HG02642 (cell line): Measurements from ENCODE around the gene SGF29.
A peak's percentile ranks its signal among the peaks of the same experiment; 100 is the strongest.
"Not testable (repeated sequence)": the region's sequence is repeated elsewhere in the genome, so short reads cannot be mapped to it uniquely, and the experiment has no call there.

Experiments used
- ATAC-seq: cut with Tn5 transposase; IDR thresholded peaks from one replicate; pipeline ENCODE4 v1.9.1; 2021; ENCODE audit warnings: mild to moderate bottlenecking; ENCODE audit not compliant: unreplicated experiment, poor library complexity

Gene SGF29

GRCh38 chr16:28553776-28554633 is at the start of gene SGF29:
Gene SGF29 (plus strand): TSS chr16:28553920. CDS start chr16:28581070, 27,150 bp downstream.
- ATAC-seq: peak; percentile 91

GRCh38 chr16:28504707-28505404 is 48.9 kb upstream of the SGF29 start:
- ATAC-seq: no peak

DNA sequence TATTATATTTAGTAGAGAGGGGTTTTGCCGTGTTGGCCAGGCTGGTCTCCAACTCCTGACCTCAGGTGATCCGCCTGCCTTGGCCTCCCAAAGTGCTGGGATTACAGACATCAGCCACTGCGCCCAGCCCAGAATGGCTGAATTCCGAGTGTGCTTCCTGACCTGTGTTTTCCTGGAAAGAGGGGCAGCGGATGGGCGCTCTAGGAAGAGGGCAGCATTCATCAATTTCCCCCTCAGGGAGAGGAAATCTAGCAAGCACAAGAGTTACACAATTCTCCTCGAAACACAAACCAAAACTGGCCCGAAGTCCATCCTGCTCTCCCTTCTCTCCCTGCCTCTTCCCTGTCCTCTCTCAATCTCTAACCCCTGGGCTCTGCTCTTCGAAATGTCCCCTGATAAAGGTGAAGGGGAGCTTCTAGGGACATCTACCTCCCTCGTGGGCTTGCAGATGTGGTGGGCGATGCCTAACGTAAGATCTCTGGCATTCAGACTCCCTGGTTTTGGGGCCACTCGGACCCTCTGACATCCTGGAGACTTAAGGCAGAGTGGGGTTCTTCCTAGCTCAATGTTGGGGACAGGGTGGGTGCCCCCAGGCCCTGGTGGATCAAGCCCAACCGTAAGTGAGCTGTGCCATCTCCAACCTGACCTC is 48.1 kb upstream of the SGF29 start:
- no peak for ATAC-seq

DNA sequence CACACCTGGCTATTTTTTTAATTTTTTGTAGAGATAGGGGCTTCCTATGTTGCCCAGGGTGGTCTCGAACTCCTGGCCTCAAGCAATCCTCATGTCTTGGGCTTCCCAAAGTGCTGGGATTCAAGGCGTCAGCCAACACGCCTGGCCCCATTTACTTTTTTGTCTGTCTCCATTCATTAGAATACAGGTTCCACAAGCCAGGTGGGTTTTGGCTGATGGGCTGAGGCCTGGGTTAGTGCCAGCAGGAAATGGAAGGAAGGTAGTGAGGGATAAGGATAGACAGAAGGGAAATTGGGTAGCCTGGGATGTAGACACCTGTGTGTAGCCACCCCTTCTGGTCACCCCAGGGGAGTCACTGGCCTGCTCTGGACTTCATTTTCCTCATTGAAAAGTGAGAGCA is 42.7 kb upstream of the SGF29 start:
- no peak for ATAC-seq

DNA sequence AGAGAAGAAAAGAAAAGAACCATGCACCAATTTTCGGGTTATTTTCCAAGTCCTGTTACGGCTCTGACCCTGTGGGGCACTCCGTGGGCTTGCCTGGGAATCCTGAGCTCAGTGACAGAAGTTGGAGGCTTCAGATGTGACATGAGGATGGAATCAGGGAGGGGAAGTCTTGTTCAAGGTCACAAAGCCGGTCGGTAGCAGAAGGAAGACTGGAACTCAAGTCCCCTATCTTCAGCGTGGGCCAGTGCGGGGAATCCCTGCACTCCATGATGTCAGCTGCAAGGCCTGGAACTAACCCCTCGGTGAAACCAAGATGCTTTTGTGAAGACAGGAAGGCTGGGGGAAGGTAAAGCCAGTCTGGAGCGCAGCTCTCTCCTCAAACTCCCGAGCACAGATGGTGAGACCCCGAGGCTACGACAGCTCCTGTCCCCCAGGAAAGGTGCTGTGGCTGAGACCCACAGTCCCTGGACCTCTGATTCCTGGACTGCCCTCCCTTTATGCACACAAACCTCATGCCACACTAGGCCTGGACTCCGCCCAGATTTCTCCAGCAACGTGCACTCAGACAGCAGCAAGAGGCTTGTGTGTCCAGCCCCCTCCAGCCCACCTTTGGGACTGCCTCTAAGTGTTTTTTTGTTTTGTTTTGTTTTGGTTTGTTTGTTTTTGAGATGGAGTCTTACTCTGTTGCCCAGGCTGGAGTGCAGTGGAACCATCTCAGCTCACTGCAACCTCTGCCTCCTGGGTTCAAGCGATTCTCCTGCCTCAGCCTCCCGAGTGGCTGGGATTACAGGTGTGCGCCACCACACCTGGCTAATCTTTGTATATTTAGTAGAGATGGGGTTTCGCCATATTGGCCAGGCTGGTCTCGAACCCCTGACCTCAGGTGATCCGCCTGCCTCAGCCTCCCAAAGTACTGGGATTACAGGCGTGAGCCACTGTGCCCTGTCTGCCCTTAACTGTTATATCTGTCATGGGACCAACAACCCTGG is 41.6 kb upstream of the SGF29 start:
- no peak for ATAC-seq

DNA sequence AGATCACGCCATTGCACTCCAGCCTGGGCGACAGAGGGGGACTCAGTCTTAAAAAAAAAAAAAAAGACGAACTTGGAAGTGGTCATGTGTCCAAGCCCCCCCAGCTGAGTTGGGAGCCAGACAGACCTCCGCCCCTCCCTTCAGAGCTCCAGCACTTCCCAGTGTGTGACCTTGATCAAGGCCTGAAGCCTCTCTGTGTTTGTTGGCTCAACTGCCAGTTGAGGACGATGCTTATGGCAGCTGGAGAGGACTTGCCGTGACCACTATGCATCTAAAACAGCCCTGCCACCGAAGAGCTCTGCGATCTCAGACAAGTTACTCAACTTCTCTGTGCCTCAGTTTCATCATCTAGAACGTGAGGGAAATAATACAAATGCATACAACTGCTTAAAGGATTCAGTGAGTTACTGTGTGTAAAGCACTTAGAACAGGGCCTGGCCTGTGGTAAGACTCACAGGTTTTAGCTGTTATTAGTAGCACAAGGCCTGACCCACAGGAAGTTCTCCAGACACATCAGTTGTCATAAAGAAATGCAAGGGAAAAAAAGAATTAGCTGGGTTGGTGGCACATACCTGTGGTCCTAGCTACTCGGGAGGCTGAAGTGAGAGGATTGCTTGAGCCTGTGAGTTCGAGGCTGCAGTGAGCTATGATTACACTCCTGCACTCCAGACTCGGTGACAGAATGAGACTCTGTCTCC is 40.1 kb upstream of the SGF29 start:
- ATAC-seq: no peak

DNA sequence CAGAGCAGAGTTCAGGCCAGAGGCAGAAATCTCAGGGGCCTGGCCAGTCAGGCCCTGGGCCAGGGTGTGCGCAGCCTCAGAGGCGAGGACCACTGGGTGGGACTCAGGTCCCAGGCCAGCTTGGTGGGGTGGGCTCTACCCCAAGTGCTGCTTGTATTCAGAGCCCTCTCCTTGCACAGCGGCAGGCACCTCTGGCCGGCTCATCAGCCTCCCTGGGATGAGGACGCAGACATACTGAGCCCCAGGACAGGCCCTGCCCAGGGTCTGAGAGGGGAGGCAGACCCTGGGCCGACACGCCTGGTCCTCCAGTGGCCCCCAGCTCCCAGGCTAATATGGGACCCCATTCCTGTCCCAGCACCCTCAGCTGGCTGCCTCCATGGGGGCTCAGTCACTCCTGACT is 39.5 kb upstream of the SGF29 start:
- no peak for ATAC-seq

GRCh38 chr16:28520672-28521071 is 33.0 kb upstream of the SGF29 start:
- no peak for ATAC-seq

DNA sequence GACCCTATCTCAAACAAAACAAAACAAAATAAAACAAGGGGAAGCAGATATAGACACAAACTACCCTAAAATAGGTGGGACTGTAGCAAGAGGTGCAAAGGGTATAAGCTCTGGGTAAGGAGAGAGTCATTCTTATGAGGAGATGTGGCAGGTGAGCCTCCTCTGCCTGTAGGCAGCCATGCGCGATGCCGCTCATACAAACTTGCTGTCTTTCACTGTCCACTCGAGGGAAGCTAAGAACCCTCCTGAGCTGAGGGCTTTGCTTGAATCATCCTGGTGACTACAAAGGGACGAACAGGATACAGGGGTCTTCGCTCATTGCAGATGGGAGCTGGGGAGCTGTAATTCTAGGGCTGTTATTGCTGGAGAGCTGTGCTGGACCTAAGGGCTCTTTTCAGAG is 32.3 kb upstream of the SGF29 start:
- ATAC-seq: no peak

DNA sequence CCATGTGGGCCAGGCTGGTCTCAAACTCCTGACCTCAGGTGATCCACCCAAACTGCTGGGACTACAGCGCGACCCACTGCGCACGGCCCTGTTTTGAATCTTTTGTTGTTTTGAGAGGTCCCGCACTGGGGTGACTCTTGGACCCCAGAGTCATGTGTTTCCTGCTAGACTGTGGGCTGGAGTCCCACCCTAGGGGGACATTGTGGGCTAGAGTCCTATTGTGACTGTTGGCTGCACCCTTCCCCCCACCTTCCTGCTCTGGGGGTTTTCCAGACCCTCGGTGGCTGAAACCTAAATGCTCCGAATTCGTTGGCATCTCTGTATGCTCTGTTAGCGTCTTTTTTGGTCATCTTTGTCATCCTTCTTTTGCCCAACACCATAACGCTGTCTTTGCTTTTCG is 30.9 kb upstream of the SGF29 start:
- ATAC-seq: no peak

GRCh38 chr16:28524681-28525171 is 29.0 kb upstream of the SGF29 start:
- no peak for ATAC-seq

GRCh38 chr16:28526201-28527099 is 27.3 kb upstream of the SGF29 start:
- no peak for ATAC-seq

DNA sequence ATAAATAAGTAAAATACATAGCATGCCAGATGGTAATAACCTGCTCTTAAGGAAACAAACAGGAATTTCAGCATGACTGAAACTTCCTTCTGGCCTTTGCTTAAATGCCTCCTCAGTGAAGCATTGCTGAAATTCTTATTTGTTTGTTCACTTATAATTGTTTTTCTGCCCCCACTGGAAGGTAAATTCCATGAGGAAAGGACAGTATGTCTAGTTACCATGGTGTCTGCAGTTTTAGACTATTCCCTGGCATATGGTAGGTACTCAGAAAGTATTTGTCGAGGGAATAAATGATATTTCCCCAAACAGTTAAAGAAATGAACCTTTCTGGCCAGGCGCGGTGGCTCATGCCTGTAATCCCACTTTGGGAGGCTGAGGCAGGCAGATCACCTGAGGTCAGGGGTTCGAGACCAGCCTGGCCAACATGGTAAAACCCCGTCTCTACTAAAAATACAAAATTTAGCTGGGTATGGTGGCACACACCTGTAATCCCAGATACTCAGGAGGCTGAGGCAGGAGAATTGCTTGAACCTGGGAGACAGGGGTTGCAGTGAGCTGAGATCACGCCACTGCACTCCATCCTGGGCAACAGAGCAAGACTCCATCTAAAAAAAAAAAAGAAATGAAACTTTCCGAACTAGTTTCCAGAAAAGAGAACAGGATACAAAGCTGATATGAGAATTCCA is 26.5 kb upstream of the SGF29 start:
- ATAC-seq: not testable (repeated sequence)

DNA sequence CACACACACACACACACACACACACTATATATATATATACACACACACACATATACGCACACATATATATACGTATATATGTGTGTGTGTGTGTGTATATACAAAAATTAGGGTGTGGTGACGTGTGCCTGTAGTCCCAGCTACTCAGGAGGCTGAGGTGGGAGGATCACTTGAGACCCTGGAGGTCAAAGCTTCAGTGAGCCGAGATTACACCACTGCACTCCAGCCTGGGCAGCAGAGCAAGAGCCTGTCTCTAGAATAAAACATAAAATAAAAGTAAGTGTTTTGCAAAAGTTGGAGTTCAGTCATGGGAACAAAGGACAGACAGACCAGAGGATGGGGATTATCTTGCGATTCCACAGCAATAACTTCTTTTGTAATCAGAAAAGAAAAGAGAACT is 25.7 kb upstream of the SGF29 start:
- ATAC-seq: no peak

DNA sequence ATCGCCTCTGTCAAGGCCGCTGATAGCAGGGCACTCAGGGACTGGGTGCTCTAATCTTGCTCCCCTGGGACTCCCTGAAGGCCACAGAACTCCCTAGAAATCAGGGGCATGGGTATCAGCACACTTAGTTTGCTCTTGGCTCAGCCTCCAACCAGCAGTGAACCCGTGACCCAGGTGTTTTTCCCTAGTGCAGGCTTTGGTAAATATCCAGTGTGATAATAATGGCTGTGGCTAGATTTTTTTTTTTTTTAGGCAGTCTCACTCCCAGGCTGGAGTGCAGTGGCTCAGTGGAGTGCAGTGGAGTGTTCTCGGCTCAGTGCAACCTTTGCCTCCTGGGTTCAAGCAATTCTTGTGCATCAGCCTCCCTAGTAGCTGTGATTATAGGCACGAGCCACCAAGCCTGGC is 25.3 kb upstream of the SGF29 start:
- ATAC-seq: no peak

- ATAC-seq: no peak
These were observed 24.6 kb upstream of the SGF29 start for GRCh38 chr16:28529124-28529523.

DNA sequence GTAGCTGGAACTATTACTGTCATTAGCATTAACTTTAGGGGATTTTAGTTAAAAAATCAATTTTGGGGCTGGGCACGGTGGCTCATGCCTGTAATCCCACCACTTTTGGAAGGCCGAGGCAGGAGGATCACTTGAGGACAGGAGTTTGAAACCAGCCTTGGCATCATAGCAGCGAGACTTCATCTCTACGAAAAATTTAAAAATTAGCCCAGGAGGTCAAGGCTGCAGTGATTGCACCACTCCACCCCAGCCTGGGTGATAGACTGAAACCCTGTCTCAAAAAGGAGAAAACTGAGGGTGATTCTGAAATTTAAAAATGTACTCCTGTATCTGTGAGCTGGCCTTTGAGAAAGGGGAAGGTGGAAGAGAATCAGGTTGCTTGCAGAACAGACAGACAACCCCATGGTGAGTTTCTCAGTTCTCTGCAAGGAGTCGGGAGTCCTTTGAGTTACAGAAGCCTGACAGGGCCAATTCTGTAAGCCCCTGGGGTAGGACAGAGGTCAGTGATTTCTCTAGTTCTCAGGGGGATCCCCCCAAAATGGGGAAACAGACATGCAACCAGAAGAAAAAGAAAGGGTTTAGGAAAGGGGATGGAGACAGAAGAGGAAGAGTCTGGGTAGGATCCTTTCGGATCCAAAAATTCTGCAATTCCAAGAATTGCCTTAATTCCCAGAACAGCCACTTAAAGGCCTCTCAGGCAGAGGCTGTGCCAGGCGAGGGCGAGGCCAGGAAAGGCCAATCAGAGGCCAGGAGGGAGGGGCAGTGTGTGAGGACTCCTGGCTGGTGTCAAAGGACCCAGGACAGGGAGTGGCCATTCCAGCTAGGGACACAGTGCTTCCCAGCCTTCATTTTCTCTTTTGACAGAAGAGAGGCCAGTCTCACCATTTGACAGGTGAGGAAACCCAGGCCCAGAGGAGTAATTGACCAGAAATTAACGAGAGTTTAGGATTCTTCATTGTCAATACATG is 21.7 kb upstream of the SGF29 start:
- no peak for ATAC-seq
